CD4-positive, alpha-beta T cell (primary cell): ENCODE data around the gene MPI. TPM values are rescaled to one million over a fixed set of nuclear protein-coding genes. Genes with fewer than 3 reads are reported as not detected.
A peak's percentile ranks its signal among the peaks of the same experiment; 100 is the strongest.

Experiments
- ATAC-seq: fragments of 200-7000 bp; cut with Tn5 transposase; one replicate; pipeline ENCODE4 v1.10.0; 2022; ENCODE audit warnings: mild to moderate bottlenecking; ENCODE audit not compliant: poor library complexity
- CTCF ChIA-PET: fragments of 350-600 bp; sonication (Branson Sonifier 250); formaldehyde crosslinking; loops from one replicate; lab custom pipeline; 2021; ENCODE audit warnings: antibody characterized with exemption, inconsistent platforms; lab: Charles Lee
- POLR2A ChIA-PET: fragments of 350-600 bp; sonication (Branson Sonifier 250); formaldehyde crosslinking; loops from one replicate; lab custom pipeline; 2021; ENCODE audit warnings: antibody characterized with exemption, inconsistent platforms; lab: Charles Lee
- DNase-seq, 14 experiments: peaks; one replicate each; pipeline ENCODE4 v3.0.0-alpha.2; 2013 to 2020; ENCODE audit warnings: mixed read lengths in 2 of 14
- H3K27ac ChIP-seq, 2 donors: one replicate each; pipeline versions ENCODE4 v1.5.1 to v1.7.0; 2013; ENCODE audit warnings: low read length in 2 of 2, low read depth in 1 of 2, mild to moderate bottlenecking in 1 of 2
- H3K27me3 ChIP-seq, 2 experiments: 1 replicate in 1 of 2; 2 replicates in 1 of 2; pipeline versions ENCODE4 v1.6.1 to v1.7.0; 2013; ENCODE audit warnings: low read length in 2 of 2, control low read depth in 1 of 2, mild to moderate bottlenecking in 1 of 2, moderate library complexity in 1 of 2; ENCODE audit not compliant: insufficient read depth in 2 of 2, control insufficient read depth in 1 of 2
- H3K36me3 ChIP-seq: one replicate; pipeline ENCODE4 v1.6.1; 2013; ENCODE audit warnings: low read length, control low read depth; ENCODE audit not compliant: insufficient read depth
- H3K4me1 ChIP-seq: one replicate; pipeline ENCODE4 v1.6.1; 2013; ENCODE audit warnings: low read length, control low read depth; ENCODE audit not compliant: insufficient read depth
- H3K4me3 ChIP-seq: one replicate; pipeline ENCODE4 v1.5.1; 2013; ENCODE audit warnings: mild to moderate bottlenecking, low read length, moderate library complexity
- H3K9me3 ChIP-seq, 2 experiments: 1 replicate in 1 of 2; 2 replicates in 1 of 2; pipeline versions ENCODE4 v1.6.1 to v1.7.0; 2013; ENCODE audit warnings: low read length in 2 of 2, mild to moderate bottlenecking in 2 of 2, control low read depth in 1 of 2, moderate library complexity in 1 of 2; ENCODE audit not compliant: control insufficient read depth in 1 of 2, insufficient read depth in 1 of 2
- H3K27ac Mint-ChIP-seq: one replicate; pipeline ENCODE4 v1.8.0; 2020; ENCODE audit warnings: mixed read lengths
- H3K27me3 Mint-ChIP-seq: one replicate; pipeline ENCODE4 v1.8.0; 2021; ENCODE audit warnings: mixed read lengths
- H3K36me3 Mint-ChIP-seq: one replicate; pipeline ENCODE4 v1.8.0; 2021; ENCODE audit warnings: low read depth, mixed read lengths
- H3K4me1 Mint-ChIP-seq: one replicate; pipeline ENCODE4 v1.8.0; 2021; ENCODE audit warnings: low read depth, mixed read lengths
- H3K4me3 Mint-ChIP-seq: one replicate; pipeline ENCODE4 v1.8.0; 2020; ENCODE audit warnings: mild to moderate bottlenecking, mixed read lengths
- H3K9me3 Mint-ChIP-seq: one replicate; pipeline ENCODE4 v1.8.0; 2020; ENCODE audit warnings: mixed read lengths
- CTCF ChIP-seq: fragments of 200-600 bp; IDR thresholded peaks from one replicate; pipeline ENCODE4 v1.8.0; 2022; ENCODE audit warnings: antibody characterized with exemption, mild to moderate bottlenecking
- intact Hi-C, 2 experiments: fragments of 100-400 bp; cut with DNase I in 1 of 2; cut with micrococcal nuclease in 1 of 2; formaldehyde crosslinking; loops; one replicate each; pipeline versions ENCODE4 v1.15.1 to v1.9.0; 2023 to 2025; cut with DNase I, micrococcal nuclease
- polyA plus RNA-seq, 2 donors: library from polyadenylated mRNA; unstranded; fragments of 120-200 nt; gene quantifications; one replicate each; pipeline ENCODE4 v1.2.1, GENCODE V29; 2013
- total RNA-seq, 174 experiments: library from RNA in 2 of 174; stranded (reverse) in 2 of 174; gene quantifications; one replicate each; pipeline ENCODE4 v1.2.3 and lab custom pipeline; 2021 to 2026

The MPI gene
- 10 to 100 TPM; 28.9 to 30.3 TPM for total RNA-seq
- polyA plus RNA-seq (2013, experiment 1 of 2) = 50.4 TPM
- 52.6 TPM for polyA plus RNA-seq (2013, experiment 2 of 2)
- 35.6 to 165 (median 69.3) reads per million in 172 experiments for total RNA-seq (lab: John Stamatoyannopoulos, UW)

GRCh38 chr15:74889883-74890664, at the start of gene MPI:
Gene MPI (plus strand): TSS chr15:74890042. CDS start chr15:74890074, 32 bp downstream.
- Mint-ChIP-seq H3K4me1 (peaks cover 43% of the 10 kb centered on the region), H3K27me3 (no peaks in the 10 kb centered on the region), H3K27ac (peak within 1 kb of the TSS; percentile 86), H3K9me3 (no peaks in the 10 kb centered on the region), H3K36me3 (peaks cover 27% of the 10 kb centered on the region), H3K4me3 (peak within 1 kb of the TSS; percentile 88)
- Histone ChIP-seq H3K4me3 (peak within 1 kb of the TSS; percentile 92), H3K27me3 (no peaks in the 10 kb centered on the region), H3K27ac (peak within 1 kb of the TSS; percentile 71 to 89), H3K4me1 (peaks cover 56% of the 10 kb centered on the region), H3K36me3 (peaks cover 11% of the 10 kb centered on the region), H3K9me3 (no peaks in the 10 kb centered on the region)
- CTCF ChIA-PET = interaction anchor here (1.2 to 1.7 kb wide), 3 partner anchors 11 to 16 kb away, joined by 3 to 8 read pairs (median 6); no protein-coding TSS in a partner anchor
- intact Hi-C loops = loop anchor here (1.0 to 5.0 kb wide), 4 partner anchors 17 to 48 kb away; partner anchors contain the start of genes SCAMP2 (in 2 of the 2), ULK3 (in 2 of the 2) and COX5A (in 1 of the 2)
- no peak for TF ChIP-seq CTCF
- POLR2A ChIA-PET = interaction anchor here (0.6 to 2.1 kb wide), 13 partner anchors 10 to 348 kb away, joined by 3 to 15 read pairs (median 4); partner anchors contain the start of genes CLK3, FAM219B, SCAMP2 and ULK3
- ATAC-seq (peak; percentile 92), DNase-seq (peak; percentile 70 to 90 (median 78))

- H3K27ac ChIP-seq = no peak overlapping the region
- H3K4me3 Mint-ChIP-seq = peak overlapping the region; percentile 92
- intact Hi-C loops = loop anchor here (5.0 to 10.0 kb wide), 5 partner anchors 51 to 361 kb away; partner anchors contain the start of genes ARID3B (in 1 of the 2), C15orf39 (in 1 of the 2), EDC3 (in 1 of the 2) and MPI (in 1 of the 2)
- peaks cover 54% of the 10 kb centered on the region for H3K4me1 ChIP-seq
- ChIA-PET POLR2A (interaction anchor here (1.1 to 1.7 kb wide), 3 partner anchors 48 to 61 kb away, joined by 3 to 4 read pairs (median 4); no protein-coding TSS in a partner anchor), CTCF (interaction anchor here (1.8 kb wide), 1 partner anchor 66 kb away, joined by 4 read pairs; the partner anchor contains the start of gene FAM219B)
- H3K36me3 ChIP-seq = peaks cover 40% of the 10 kb centered on the region
- H3K4me1 Mint-ChIP-seq = peaks cover 49% of the 10 kb centered on the region
- peak overlapping the region; percentile 86 for H3K27ac Mint-ChIP-seq
- no peaks in the 10 kb centered on the region for H3K9me3 Mint-ChIP-seq
- no peaks in the 10 kb centered on the region for H3K27me3 ChIP-seq
- TF ChIP-seq CTCF = no peak
- H3K27me3 Mint-ChIP-seq = no peaks in the 10 kb centered on the region
- ATAC-seq = no peak
- no peak overlapping the region for H3K4me3 ChIP-seq
- no peaks in the 10 kb centered on the region for H3K9me3 ChIP-seq
- H3K36me3 Mint-ChIP-seq = peaks cover 42% of the 10 kb centered on the region
- no peak for DNase-seq
Measured at GRCh38 chr15:74840851-74841775, 48.7 kb upstream of the MPI start.
